Right atrium auricular region (tissue), 2 donors: ENCODE measurements around the gene PPM1K. TPM values are rescaled to one million over a fixed set of nuclear protein-coding genes. Genes with fewer than 3 reads are reported as not detected.
A peak's percentile ranks its signal among the peaks of the same experiment; 100 is the strongest.

ENCODE experiments used
- DNase-seq: peaks from one replicate; pipeline ENCODE4 v3.0.0-alpha.2; 2019; ENCODE audit warnings: low spot score
- H3K27ac ChIP-seq, 2 donors: fragments of 200-600 bp; sonication (generic); 1 replicate in 1 of 2; 2 replicates in 1 of 2; pipeline ENCODE4 v1.5.1; 2016 to 2019
- H3K27me3 ChIP-seq, 2 donors: fragments of 200-600 bp; sonication (generic); one replicate each; pipeline versions ENCODE4 v1.5.1 to v1.6.0; 2017 to 2019
- H3K36me3 ChIP-seq: fragments of 200-600 bp; sonication (generic); one replicate; pipeline ENCODE4 v1.5.1; 2016
- H3K4me1 ChIP-seq, 2 donors: fragments of 200-600 bp; sonication (generic); one replicate each; pipeline versions ENCODE4 v1.5.1 to v1.6.0; 2017 to 2019
- H3K4me3 ChIP-seq, 2 donors: fragments of 200-600 bp; sonication (generic); 1 replicate in 1 of 2; 2 replicates in 1 of 2; pipeline ENCODE4 v1.5.1; 2017 to 2019; ENCODE audit warnings: mild to moderate bottlenecking in 1 of 2, moderate library complexity in 1 of 2
- H3K9me3 ChIP-seq, 2 donors: fragments of 200-600 bp; sonication (generic); one replicate each; pipeline ENCODE4 v1.5.1; 2019
- CTCF ChIP-seq, 2 donors: fragments of 200-600 bp; sonication (generic); IDR thresholded peaks; one replicate each; pipeline ENCODE4 v1.5.1; 2019; ENCODE audit warnings: antibody characterized with exemption in 2 of 2
- total RNA-seq, 2 donors: library from RNA; depleted of rRNA; stranded (reverse); fragments of >200 nt; gene quantifications; one replicate each; pipeline ENCODE4 v1.1.0, GENCODE V29; 2016

The PPM1K gene
- total RNA-seq, 2 donors from 2014 or later = 45.2 to 168 TPM

- no peak for TF ChIP-seq CTCF (IDR thresholded peaks at IDR 0.05)
- no peak for DNase-seq
- H3K27ac ChIP-seq = peak overlapping the region; percentile 60 to 85
Observed at GRCh38 chr4:88296413-88297211, 12.3 kb upstream of the PPM1K start.

GRCh38 chr4:88295656-88296055 lies 11.3 kb upstream of the PPM1K start:
- Histone ChIP-seq H3K4me1 (peaks cover 0 to 35% of the 10 kb centered on the region in 2 donors), H3K36me3 (no peaks in the 10 kb centered on the region), H3K27ac (peak overlapping the region; percentile 39 to 83), H3K9me3 (no peaks in the 10 kb centered on the region), H3K4me3 (no peak overlapping the region), H3K27me3 (no peaks in the 10 kb centered on the region)
- DNase-seq = no peak
- no peak for TF ChIP-seq CTCF (IDR thresholded peaks at IDR 0.05)

More at GRCh38 chr4:88296413-88297211, 12.3 kb upstream of the PPM1K start:
- H3K4me1 ChIP-seq = peaks cover 0 to 30% of the 10 kb centered on the region in 2 donors
- no peaks in the 10 kb centered on the region for H3K9me3 ChIP-seq
- H3K4me3 ChIP-seq = no peak overlapping the region
- H3K27me3 ChIP-seq = no peaks in the 10 kb centered on the region
- no peaks in the 10 kb centered on the region for H3K36me3 ChIP-seq

- Histone ChIP-seq H3K27ac (peak overlapping the region; percentile 79 to 83), H3K9me3 (no peaks in the 10 kb centered on the region), H3K36me3 (no peaks in the 10 kb centered on the region), H3K27me3 (no peaks in the 10 kb centered on the region), H3K4me3 (no peak overlapping the region), H3K4me1 (peaks cover 0 to 29% of the 10 kb centered on the region in 2 donors)
- no peak for DNase-seq
- TF ChIP-seq CTCF (IDR thresholded peaks at IDR 0.05) = no peak
Observed at GRCh38 chr4:88291003-88291402, 6.6 kb upstream of the PPM1K start.

GRCh38 chr4:88286897-88287296 lies 2.5 kb upstream of the PPM1K start:
- H3K4me3 ChIP-seq = no peak overlapping the region
- H3K36me3 ChIP-seq = no peaks in the 10 kb centered on the region
- DNase-seq = no peak
- H3K4me1 ChIP-seq = peaks cover 0 to 32% of the 10 kb centered on the region in 2 donors
- peak overlapping the region; percentile 84 to 99 for H3K27ac ChIP-seq
- no peaks in the 10 kb centered on the region for H3K27me3 ChIP-seq
- no peak for TF ChIP-seq CTCF (IDR thresholded peaks at IDR 0.05)
- H3K9me3 ChIP-seq = no peaks in the 10 kb centered on the region

- no peak for TF ChIP-seq CTCF (IDR thresholded peaks at IDR 0.05)
- Histone ChIP-seq H3K4me3 (peak overlapping the region; percentile 45 to 74), H3K27me3 (no peaks in the 10 kb centered on the region), H3K4me1 (peaks cover 0 to 34% of the 10 kb centered on the region in 2 donors), H3K27ac (peak overlapping the region; percentile 84 to 99), H3K9me3 (no peaks in the 10 kb centered on the region), H3K36me3 (no peaks in the 10 kb centered on the region)
- DNase-seq = no peak
Observed at GRCh38 chr4:88285235-88285653, 883 bp upstream of the PPM1K start.
